Left lung (tissue), 10 donors: Measurements from ENCODE around the gene KCNH8. TPM values are rescaled to one million over a fixed set of nuclear protein-coding genes. Genes with fewer than 3 reads are reported as not detected.
"Not testable (repeated sequence)": the region's sequence is repeated elsewhere in the genome, so short reads cannot be mapped to it uniquely, and the experiment has no call there.

ENCODE experiments used
- ATAC-seq: fragments of 200-7000 bp; cut with Tn5 transposase; one replicate; pipeline ENCODE4 v1.9.1; 2020; ENCODE audit warnings: moderate library complexity
- DNase-seq, 4 donors: peaks; one replicate each; pipeline ENCODE4 v3.0.0-alpha.2; 2013 to 2020
- H3K27ac ChIP-seq, 2 donors: fragments of 200-600 bp; sonication (generic) in 1 of 2; one replicate each; pipeline versions ENCODE4 v1.5.0 to v1.8.0; 2020 to 2021
- H3K27me3 ChIP-seq, 2 donors: fragments of 200-600 bp; sonication (generic) in 1 of 2; one replicate each; pipeline versions ENCODE4 v1.5.0 to v1.8.0; 2020 to 2021
- H3K36me3 ChIP-seq, 2 donors: fragments of 200-600 bp; sonication (generic) in 1 of 2; one replicate each; pipeline versions ENCODE4 v1.5.0 to v1.8.0; 2020 to 2021
- H3K4me1 ChIP-seq, 2 donors: fragments of 200-600 bp; one replicate each; pipeline ENCODE4 v1.8.0; 2021
- H3K4me3 ChIP-seq, 2 donors: fragments of 200-600 bp; sonication (generic) in 1 of 2; one replicate each; pipeline versions ENCODE4 v1.5.0 to v1.8.0; 2020 to 2021; ENCODE audit warnings: mild to moderate bottlenecking in 1 of 2
- H3K9me3 ChIP-seq, 2 donors: fragments of 200-600 bp; sonication (generic) in 1 of 2; one replicate each; pipeline versions ENCODE4 v1.5.0 to v1.8.0; 2020 to 2021
- CTCF ChIP-seq, 2 donors: fragments of 200-600 bp; sonication (generic) in 1 of 2; IDR thresholded peaks; one replicate each; pipeline versions ENCODE4 v1.5.0 to v1.8.0; 2021; ENCODE audit warnings: antibody characterized with exemption in 2 of 2
- intact Hi-C, 2 donors: fragments of 100-400 bp; cut with DNase I; formaldehyde crosslinking; loops; one replicate each; pipeline versions ENCODE4 v1.11.2 to v1.14.2; 2022
- polyA plus RNA-seq, 6 donors: library from polyadenylated mRNA; unstranded; fragments of 120-200 nt; gene quantifications; one replicate each; pipeline ENCODE4 v1.2.1, GENCODE V29; 2013; ENCODE audit not compliant: insufficient read length in 6 of 6
- total RNA-seq, 2 donors: library from RNA; stranded (reverse); fragmentation: NEBNext Ultra II Directional; extraction: Animal tissue kit (Norgen Biotek cat#: 25700); gene quantifications; one replicate each; pipeline ENCODE4 v1.2.1, GENCODE V29; 2021
- donor health status: DM: no; HTN: yes; CAD: no.
- donor health status: DM: no; HTN: no; CAD: no.

KCNH8 gene
- total and polyA plus RNA-seq, 8 donors: 0.12 to 3.0 (median 2.1) TPM

- intact Hi-C loops: no loop called here
- no peak for ATAC-seq
- Histone ChIP-seq H3K4me1 (no peaks in the 10 kb centered on the region), H3K27ac (no peak overlapping the region), H3K9me3 (no peaks in the 10 kb centered on the region), H3K4me3 (no peak overlapping the region), H3K36me3 (no peaks in the 10 kb centered on the region), H3K27me3 (no peaks in the 10 kb centered on the region)
- DNase-seq: no peak
- TF ChIP-seq CTCF (IDR thresholded peaks at IDR 0.05): no peak
Observed at GRCh38 chr3:19226479-19226878, 78.2 kb downstream of the KCNH8 start.

DNA sequence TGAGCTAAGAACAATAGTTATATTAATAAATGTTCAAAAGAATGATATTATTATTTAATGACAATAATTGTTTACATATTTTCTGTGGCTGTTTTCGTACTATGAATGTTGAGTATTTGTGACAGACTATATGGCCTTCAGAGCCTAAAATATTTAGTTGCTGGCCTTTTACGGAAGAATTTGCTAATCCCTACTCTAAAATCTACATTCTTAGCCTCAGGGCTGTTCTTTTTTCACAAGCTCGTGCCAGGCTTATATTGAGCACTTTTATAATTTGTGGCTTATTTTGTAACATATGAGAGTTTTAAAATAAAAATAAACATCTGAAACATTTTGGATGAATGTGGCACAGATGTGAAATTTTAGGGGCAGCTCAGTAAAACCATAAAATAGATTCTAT is 79.9 kb downstream of the KCNH8 start:
- no peak for TF ChIP-seq CTCF (IDR thresholded peaks at IDR 0.05)
- H3K9me3 ChIP-seq: no peaks in the 10 kb centered on the region
- DNase-seq (no peak), ATAC-seq (no peak)
- H3K4me3 ChIP-seq: no peak overlapping the region
- no peaks in the 10 kb centered on the region for H3K36me3 ChIP-seq
- no peaks in the 10 kb centered on the region for H3K4me1 ChIP-seq
- intact Hi-C loops: no loop called here
- no peaks in the 10 kb centered on the region for H3K27me3 ChIP-seq
- H3K27ac ChIP-seq: no peak overlapping the region

- no peak for TF ChIP-seq CTCF (IDR thresholded peaks at IDR 0.05)
- no peak for DNase-seq
- Histone ChIP-seq H3K27ac (no peak overlapping the region), H3K4me1 (no peaks in the 10 kb centered on the region), H3K4me3 (no peak overlapping the region), H3K27me3 (no peaks in the 10 kb centered on the region), H3K36me3 (no peaks in the 10 kb centered on the region), H3K9me3 (no peaks in the 10 kb centered on the region)
- intact Hi-C loops: no loop called here
- ATAC-seq: no peak
Observed at GRCh38 chr3:19229086-19229485, 80.8 kb downstream of the KCNH8 start.

- H3K4me3 ChIP-seq, intact Hi-C loops, H3K27me3 ChIP-seq, DNase-seq, H3K4me1 ChIP-seq, H3K36me3 ChIP-seq, ATAC-seq, H3K27ac ChIP-seq, H3K9me3 ChIP-seq: not testable (repeated sequence)
Observed at GRCh38 chr3:19229881-19230280, 81.6 kb downstream of the KCNH8 start.

DNA sequence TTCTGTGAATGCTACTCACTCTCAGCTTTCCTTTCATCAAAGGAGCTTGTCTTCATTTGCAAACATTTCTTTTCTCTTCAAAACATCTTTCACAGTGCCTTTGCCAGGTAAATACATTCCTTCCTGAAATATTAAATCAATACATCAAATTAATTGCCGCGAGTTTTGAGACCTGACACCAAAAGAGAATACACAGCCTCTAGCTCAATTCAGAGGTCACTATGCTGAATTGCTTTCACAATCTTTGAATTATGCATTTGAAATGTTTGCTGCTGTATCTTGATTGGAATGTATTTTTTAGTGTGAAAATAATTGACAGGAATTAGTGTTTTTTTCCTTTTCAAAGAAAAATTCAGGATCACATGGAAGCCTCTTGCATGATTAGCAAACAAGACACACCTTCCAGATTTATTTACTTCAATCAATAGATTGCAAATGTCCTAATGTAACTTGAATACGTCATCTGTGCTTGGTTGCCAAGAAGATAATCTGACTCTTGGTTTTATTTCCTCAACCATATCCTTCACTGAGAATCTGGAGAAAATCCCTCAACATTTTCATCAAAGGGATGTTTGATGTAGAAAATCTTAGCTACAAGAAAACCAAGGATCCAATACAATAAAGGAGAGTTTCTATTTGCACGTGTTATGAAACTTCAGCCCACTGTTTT is 83.6 kb downstream of the KCNH8 start:
- H3K36me3 ChIP-seq: no peaks in the 10 kb centered on the region
- no peak for ATAC-seq
- no peak for TF ChIP-seq CTCF (IDR thresholded peaks at IDR 0.05)

DNA sequence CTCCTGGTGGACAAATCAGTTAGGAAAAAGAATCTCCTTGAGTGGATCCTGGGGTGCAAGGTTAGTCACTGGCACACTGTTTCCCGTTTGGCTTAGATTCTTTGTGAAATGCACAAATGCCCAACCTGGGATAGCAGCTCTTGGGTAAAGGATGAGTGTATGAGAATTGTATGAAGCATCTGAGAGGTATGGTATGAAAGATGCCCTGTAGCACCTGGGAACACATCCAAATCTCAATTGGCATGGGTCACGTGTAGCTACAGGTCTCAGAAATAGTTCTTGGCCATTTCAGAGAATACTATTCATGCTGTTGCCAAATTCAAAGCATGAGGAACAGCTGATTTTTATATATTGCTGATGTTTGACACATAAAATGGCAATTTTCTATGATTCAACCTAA is 84.3 kb downstream of the KCNH8 start:
- intact Hi-C loops: no loop called here
- Histone ChIP-seq H3K4me3 (no peak overlapping the region), H3K4me1 (no peaks in the 10 kb centered on the region), H3K9me3 (no peaks in the 10 kb centered on the region), H3K36me3 (no peaks in the 10 kb centered on the region), H3K27ac (no peak overlapping the region), H3K27me3 (no peaks in the 10 kb centered on the region)
- no peak for DNase-seq
- TF ChIP-seq CTCF (IDR thresholded peaks at IDR 0.05): no peak
- no peak for ATAC-seq

More for the DNA sequence above, 83.6 kb downstream of the KCNH8 start:
- Histone ChIP-seq H3K9me3 (no peaks in the 10 kb centered on the region), H3K4me3 (no peak overlapping the region), H3K27ac (no peak overlapping the region), H3K27me3 (no peaks in the 10 kb centered on the region), H3K4me1 (no peaks in the 10 kb centered on the region)
- DNase-seq: no peak
- intact Hi-C loops: no loop called here

- H3K9me3 ChIP-seq, ATAC-seq, H3K27ac ChIP-seq, H3K4me3 ChIP-seq, H3K36me3 ChIP-seq, intact Hi-C loops, H3K27me3 ChIP-seq, H3K4me1 ChIP-seq: not testable (repeated sequence)
- peak in 1 of 4 donors; percentile 76 for DNase-seq
Observed at GRCh38 chr3:19233882-19234784, 85.8 kb downstream of the KCNH8 start.
